Measurements from ENCODE around the gene CPNE7. TPM values are rescaled to one million over a fixed set of nuclear protein-coding genes. Genes with fewer than 3 reads are reported as not detected.

CPNE7 gene
- total and polyA plus RNA-seq, 2 of the 4 experiments (the other 2 are of a cell fraction) = 5.4 to 17.4 TPM

GRCh38 chr16:89530401-89531381 lies 44.9 kb upstream of the CPNE7 start:
- Histone ChIP-seq H4K20me1 (ENCODE audit: insufficient read depth, low read length) (peaks cover 14% of the 10 kb centered on the region), H3K36me3 (ENCODE audit: control insufficient read depth, insufficient read depth, low read length) (peaks cover 76% of the 10 kb centered on the region), H3K4me1 (ENCODE audit: control insufficient read depth, insufficient read depth, low read length) (no peaks in the 10 kb centered on the region), H3K4ac (ENCODE audit: low read depth, low read length) (no peak overlapping the region), H3K9ac (ENCODE audit: low read depth, low read length) (no peak overlapping the region), H3K14ac (replicated peaks; ENCODE audit: low read depth, low read length) (no peak overlapping the region), H2BK15ac (ENCODE audit: low read depth, low read length) (no peak overlapping the region), H3K27me3 (ENCODE audit: control insufficient read depth, insufficient read depth, low read length) (no peaks in the 10 kb centered on the region), H2BK120ac (ENCODE audit: low read depth, low read length) (no peak overlapping the region), H2BK20ac (ENCODE audit: low read depth, low read length) (no peak overlapping the region), H3K23ac (ENCODE audit: low read depth, low read length) (no peak overlapping the region), H2AFZ (replicated peaks; ENCODE audit: low read length, poor library complexity) (peak overlapping the region; percentile 32), H4K91ac (ENCODE audit: insufficient read depth, low read depth, low read length) (no peak overlapping the region), H2AK9ac (replicated peaks; ENCODE audit: low read depth, low read length, poor library complexity) (no peak overlapping the region), H2BK5ac (ENCODE audit: low read depth, low read length, poor library complexity, severe bottlenecking) (no peak overlapping the region), H3K9me3 (ENCODE audit: control insufficient read depth, insufficient read depth, low read length) (no peaks in the 10 kb centered on the region), H3K79me1 (ENCODE audit: low read depth in 1 of 2, low read length in 2 of 2) (peaks cover 13 to 49% of the 10 kb centered on the region in 2 experiments), H3K4me3 (ENCODE audit: insufficient read depth, low read depth, low read length) (no peak overlapping the region), H3K18ac (ENCODE audit: low read depth, low read length) (no peak overlapping the region), H4K8ac (ENCODE audit: low read depth in 2 of 2, low read length in 2 of 2) (no peak overlapping the region), H3K27ac (ENCODE audit: insufficient read depth, low read length) (no peak overlapping the region), H3K9me1 (ENCODE audit: insufficient read depth, low read length) (0 out of 2 replicates have a peak, but pooled peaks cover 3% of the 10 kb centered on the region), H3K4me2 (ENCODE audit: low read depth, low read length) (no peak overlapping the region), H2AK5ac (ENCODE audit: low read depth, low read length) (no peak overlapping the region), H3K56ac (ENCODE audit: extremely low read depth, insufficient read depth, low read length) (no peak overlapping the region), H4K5ac (ENCODE audit: low read depth, low read length) (no peak overlapping the region)
- no peak for TF ChIP-seq NFE2L2 (IDR thresholded peaks at IDR 0.05; ENCODE audit: low read depth, low read length)
- TF ChIP-seq, protein P1, sequence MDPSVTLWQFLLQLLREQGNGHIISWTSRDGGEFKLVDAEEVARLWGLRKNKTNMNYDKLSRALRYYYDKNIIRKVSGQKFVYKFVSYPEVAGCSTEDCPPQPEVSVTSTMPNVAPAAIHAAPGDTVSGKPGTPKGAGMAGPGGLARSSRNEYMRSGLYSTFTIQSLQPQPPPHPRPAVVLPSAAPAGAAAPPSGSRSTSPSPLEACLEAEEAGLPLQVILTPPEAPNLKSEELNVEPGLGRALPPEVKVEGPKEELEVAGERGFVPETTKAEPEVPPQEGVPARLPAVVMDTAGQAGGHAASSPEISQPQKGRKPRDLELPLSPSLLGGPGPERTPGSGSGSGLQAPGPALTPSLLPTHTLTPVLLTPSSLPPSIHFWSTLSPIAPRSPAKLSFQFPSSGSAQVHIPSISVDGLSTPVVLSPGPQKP (IDR thresholded peaks at IDR 0.05; ENCODE audit: borderline replicate concordance, low read depth, low read length) = no peak
- no peak for TF ChIP-seq BHLHE40 (IDR thresholded peaks at IDR 0.05; ENCODE audit: low read depth, low read length)
- no peak for TF ChIP-seq USF2 (IDR thresholded peaks at IDR 0.05; ENCODE audit: low read depth, low read length)
- TF ChIP-seq CHD1 (IDR thresholded peaks at IDR 0.05; ENCODE audit: low read depth, low read length) = no peak
- TF ChIP-seq RFX5 (IDR thresholded peaks at IDR 0.05; ENCODE audit: low read depth, low read length) = no peak
- no peak for TF ChIP-seq CEBPB (IDR thresholded peaks at IDR 0.05; ENCODE audit: low read depth, low read length)
- no peak for TF ChIP-seq RAD21 (IDR thresholded peaks at IDR 0.05; ENCODE audit: low read length)
- no peak for TF ChIP-seq MAFK (IDR thresholded peaks at IDR 0.05; ENCODE audit: low read depth, low read length)
- 93% methylated on average over 22 of the region's 37 CpGs; no CpG with 5 or more reads in 1 of the 2 experiments for WGBS, 2 experiments (ENCODE audit: extremely low coverage in 2 of 2, insufficient read length in 1 of 2)
- ChIA-PET POLR2A (ENCODE audit: unreplicated experiment) (no interaction called here), CTCF (no interaction called here)
- DNase-seq = no peak
- intact Hi-C loops (cut with micrococcal nuclease) (no loop called here), dilution Hi-C loops (cut with HindIII; ENCODE audit: low sequenced_read_pairs, unreplicated experiment) (no loop called here), in situ Hi-C loops (cut with MboI; ENCODE audit: low sequenced_read_pairs) (no loop called here)
- no TSS peak for BruUV-seq (replicated peaks)
- no peak for ATAC-seq (ENCODE audit: low read depth)
